ENCODE measurements around the gene EN1.
A peak's percentile ranks its signal among the peaks of the same experiment; 100 is the strongest.

GRCh38 chr2:118842661-118843482, 4.6 kb downstream of the EN1 start:
- TF ChIP-seq, protein P1, sequence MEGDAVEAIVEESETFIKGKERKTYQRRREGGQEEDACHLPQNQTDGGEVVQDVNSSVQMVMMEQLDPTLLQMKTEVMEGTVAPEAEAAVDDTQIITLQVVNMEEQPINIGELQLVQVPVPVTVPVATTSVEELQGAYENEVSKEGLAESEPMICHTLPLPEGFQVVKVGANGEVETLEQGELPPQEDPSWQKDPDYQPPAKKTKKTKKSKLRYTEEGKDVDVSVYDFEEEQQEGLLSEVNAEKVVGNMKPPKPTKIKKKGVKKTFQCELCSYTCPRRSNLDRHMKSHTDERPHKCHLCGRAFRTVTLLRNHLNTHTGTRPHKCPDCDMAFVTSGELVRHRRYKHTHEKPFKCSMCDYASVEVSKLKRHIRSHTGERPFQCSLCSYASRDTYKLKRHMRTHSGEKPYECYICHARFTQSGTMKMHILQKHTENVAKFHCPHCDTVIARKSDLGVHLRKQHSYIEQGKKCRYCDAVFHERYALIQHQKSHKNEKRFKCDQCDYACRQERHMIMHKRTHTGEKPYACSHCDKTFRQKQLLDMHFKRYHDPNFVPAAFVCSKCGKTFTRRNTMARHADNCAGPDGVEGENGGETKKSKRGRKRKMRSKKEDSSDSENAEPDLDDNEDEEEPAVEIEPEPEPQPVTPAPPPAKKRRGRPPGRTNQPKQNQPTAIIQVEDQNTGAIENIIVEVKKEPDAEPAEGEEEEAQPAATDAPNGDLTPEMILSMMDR (IDR thresholded peaks at IDR 0.05; ENCODE audit: extremely low read depth in 1 of 2, insufficient read depth in 1 of 2, low read depth in 1 of 2, low read length in 2 of 2) = no peak
- no peak for TF ChIP-seq POLR2A (IDR thresholded peaks at IDR 0.05; ENCODE audit: low read depth, low read length)
- TF ChIP-seq JUN (IDR thresholded peaks at IDR 0.05; ENCODE audit: borderline replicate concordance, insufficient read depth, insufficient read length, low read depth) = no peak
- no peak for TF ChIP-seq MYC (IDR thresholded peaks at IDR 0.05; ENCODE audit: low read depth, low read length)
- TF ChIP-seq EZH2 (IDR thresholded peaks at IDR 0.05; ENCODE audit: borderline replicate concordance, low read depth, low read length, severe bottlenecking) = peak; percentile 97
- TF ChIP-seq GATA2 (IDR thresholded peaks at IDR 0.05; ENCODE audit: insufficient read depth, insufficient read length, low read depth, low read length) = no peak

All from endothelial cell of umbilical vein (primary cell).